Liver (tissue), 5 donors: ENCODE measurements around the gene SPATS2. TPM values are rescaled to one million over a fixed set of nuclear protein-coding genes. Genes with fewer than 3 reads are reported as not detected.

Experiments
- polyA plus RNA-seq, 2 donors: library from polyadenylated mRNA; stranded (reverse) in 1 of 2; unstranded in 1 of 2; fragments of 200-250 nt in 1 of 2; fragments of >200 nt in 1 of 2; fragmentation: Nextera tagmentation in 1 of 2; extraction: Ambion mirVana in 1 of 2; gene quantifications; one replicate each; pipeline versions ENCODE4 v1.2.1 to v1.2.3, GENCODE V29; 2013 to 2015
- small RNA-seq: library from RNA; depleted of rRNA; stranded (forward); fragments of <200 nt; gene quantifications from one replicate; pipeline ENCODE3, GENCODE V24; 2014
- total RNA-seq, 2 donors: library from RNA; depleted of rRNA; stranded (reverse); fragments of >200 nt; gene quantifications; one replicate each; pipeline ENCODE4 v1.2.3, GENCODE V29; 2014
- donor health status: healthy.
- donor health status: healthy.
- donor health status: healthy.

Gene SPATS2
- total and polyA plus RNA-seq, 4 donors: 2.4 to 5.2 (median 4.5) TPM

Small RNA genes lying within 50 kb of the gene (small RNA-seq; reads per million reads assigned to genes)
- gene AC125611.1: not detected

Other genes with a start within 250 kb of the SPATS2 start
- gene TUBA1B, start 236.1 kb upstream of the SPATS2 start, total RNA-seq: 1,000 to 10,000 TPM in 1 of 2 donors, 100 to 1,000 TPM in 1; 161 to 1,268 TPM
- 100 to 1,000 TPM; 125 to 325 TPM for gene TUBA1B, start 236.1 kb upstream of the SPATS2 start, polyA plus RNA-seq
- 10 to 100 TPM; 14.8 to 28.0 TPM for gene TUBA1A, start 178.4 kb upstream of the SPATS2 start, total RNA-seq
- gene TUBA1A, start 178.4 kb upstream of the SPATS2 start, polyA plus RNA-seq: 10 to 100 TPM in 1 of 2 donors, 1 to 10 TPM in 1; 4.2 to 17.5 TPM
- 100 to 1,000 TPM; 102 to 103 TPM for gene TUBA1C, start 102.4 kb upstream of the SPATS2 start, total RNA-seq
- 100 to 1,000 TPM in 1 of 2 donors, 10 to 100 TPM in 1; 54.6 to 162 TPM for gene TUBA1C, start 102.4 kb upstream of the SPATS2 start, polyA plus RNA-seq
- gene PRPH, start 72.3 kb upstream of the SPATS2 start, total RNA-seq: not detected
- under 1 TPM in 1 of 2 donors, not detected in 1; 0.05 TPM for gene PRPH, start 72.3 kb upstream of the SPATS2 start, polyA plus RNA-seq
- 10 to 100 TPM in 1 of 2 donors, not detected in 1; 17.5 TPM for gene TROAP, start 44.2 kb upstream of the SPATS2 start, total RNA-seq
- 1 to 10 TPM in 1 of 2 donors, under 1 TPM in 1; 0.97 to 2.0 TPM for gene TROAP, start 44.2 kb upstream of the SPATS2 start, polyA plus RNA-seq
- gene C1QL4, start 30.3 kb upstream of the SPATS2 start, total RNA-seq: not detected
- gene C1QL4, start 30.3 kb upstream of the SPATS2 start, polyA plus RNA-seq: not detected
- gene DNAJC22, start 20.6 kb upstream of the SPATS2 start, total RNA-seq: 10 to 100 TPM; 16.6 to 49.4 TPM
- gene DNAJC22, start 20.6 kb upstream of the SPATS2 start, polyA plus RNA-seq: 10 to 100 TPM; 22.4 to 34.0 TPM
- gene KCNH3, start 171.6 kb downstream of the SPATS2 start, total RNA-seq: under 1 TPM in 1 of 2 donors, not detected in 1; 0.19 TPM
- under 1 TPM; 0.07 to 0.24 TPM for gene KCNH3, start 171.6 kb downstream of the SPATS2 start, polyA plus RNA-seq
- 10 to 100 TPM; 24.8 to 33.1 TPM for gene MCRS1, start 200.7 kb downstream of the SPATS2 start, total RNA-seq
- 10 to 100 TPM; 20.0 to 27.4 TPM for gene MCRS1, start 200.7 kb downstream of the SPATS2 start, polyA plus RNA-seq
- gene FAM186B, start 238.2 kb downstream of the SPATS2 start, total RNA-seq: under 1 TPM; 0.19 to 0.84 TPM
- under 1 TPM; 0.33 to 0.51 TPM for gene FAM186B, start 238.2 kb downstream of the SPATS2 start, polyA plus RNA-seq